ENCODE data around the gene RNF217. TPM values are rescaled to one million over a fixed set of nuclear protein-coding genes. Genes with fewer than 3 reads are reported as not detected.

The RNF217 gene
- polyA plus RNA-seq, 1 experiment: 18.6 TPM

GRCh38 chr6:125014661-125014957 is 52.4 kb downstream of the RNF217 start:
- no peaks in the 10 kb centered on the region for H3K27me3 ChIP-seq (ENCODE audit: control insufficient read depth, insufficient read depth, low read length)
- no peak for TF ChIP-seq CTCF (IDR thresholded peaks at IDR 0.05; ENCODE audit: insufficient read depth, low read depth, low read length)
- H3K4me3 ChIP-seq (ENCODE audit: low read depth, low read length): no peak overlapping the region
- ChIA-PET CTCF (interaction anchor here (1.4 kb wide), 1 partner anchor 9 kb away, joined by 3 read pairs; no protein-coding TSS in a partner anchor), POLR2A (no interaction called here)
- H3K36me3 ChIP-seq (ENCODE audit: control insufficient read depth, insufficient read depth, low read length): no peaks in the 10 kb centered on the region
- no peak for DNase-seq (ENCODE audit: low read depth)

GRCh38 chr6:125015152-125015551 is 52.9 kb downstream of the RNF217 start:
- CTCF ChIA-PET: no interaction called here
- POLR2A ChIA-PET: no interaction called here

GRCh38 chr6:125018136-125018535 is 55.9 kb downstream of the RNF217 start:
- H3K27me3 ChIP-seq (ENCODE audit: control insufficient read depth, insufficient read depth, low read length): no peaks in the 10 kb centered on the region
- CTCF ChIA-PET: interaction anchor here (1.2 kb wide), 1 partner anchor 9 kb away, joined by 3 read pairs; no protein-coding TSS in a partner anchor
- no peak for DNase-seq (ENCODE audit: low read depth)
- no peak for TF ChIP-seq CTCF (IDR thresholded peaks at IDR 0.05; ENCODE audit: insufficient read depth, low read depth, low read length)
- POLR2A ChIA-PET: no interaction called here
- H3K4me3 ChIP-seq (ENCODE audit: low read depth, low read length): no peak overlapping the region
- H3K36me3 ChIP-seq (ENCODE audit: control insufficient read depth, insufficient read depth, low read length): no peaks in the 10 kb centered on the region

More at GRCh38 chr6:125015152-125015551, 52.9 kb downstream of the RNF217 start:
- Histone ChIP-seq H3K27me3 (ENCODE audit: control insufficient read depth, insufficient read depth, low read length) (no peaks in the 10 kb centered on the region), H3K4me3 (ENCODE audit: low read depth, low read length) (no peak overlapping the region), H3K36me3 (ENCODE audit: control insufficient read depth, insufficient read depth, low read length) (no peaks in the 10 kb centered on the region)
- no peak for TF ChIP-seq CTCF (IDR thresholded peaks at IDR 0.05; ENCODE audit: insufficient read depth, low read depth, low read length)
- no peak for DNase-seq (ENCODE audit: low read depth)

GRCh38 chr6:125019281-125019680 is 57.0 kb downstream of the RNF217 start:
- no peak for DNase-seq (ENCODE audit: low read depth)
- Histone ChIP-seq H3K4me3 (ENCODE audit: low read depth, low read length) (no peak overlapping the region), H3K27me3 (ENCODE audit: control insufficient read depth, insufficient read depth, low read length) (no peaks in the 10 kb centered on the region), H3K36me3 (ENCODE audit: control insufficient read depth, insufficient read depth, low read length) (no peaks in the 10 kb centered on the region)
- no peak for TF ChIP-seq CTCF (IDR thresholded peaks at IDR 0.05; ENCODE audit: insufficient read depth, low read depth, low read length)
- POLR2A ChIA-PET: no interaction called here
- CTCF ChIA-PET: interaction anchor here (0.6 to 1.2 kb wide), 3 partner anchors 10 to 69 kb away, joined by 3 read pairs; no protein-coding TSS in a partner anchor

GRCh38 chr6:125019918-125020317 is 57.7 kb downstream of the RNF217 start:
- ChIA-PET CTCF (interaction anchor here (1.3 kb wide), 1 partner anchor 95 kb away, joined by 3 read pairs; no protein-coding TSS in a partner anchor), POLR2A (no interaction called here)
- no peak overlapping the region for H3K4me3 ChIP-seq (ENCODE audit: low read depth, low read length)
- H3K27me3 ChIP-seq (ENCODE audit: control insufficient read depth, insufficient read depth, low read length): no peaks in the 10 kb centered on the region
- TF ChIP-seq CTCF (IDR thresholded peaks at IDR 0.05; ENCODE audit: insufficient read depth, low read depth, low read length): no peak
- no peaks in the 10 kb centered on the region for H3K36me3 ChIP-seq (ENCODE audit: control insufficient read depth, insufficient read depth, low read length)
- DNase-seq (ENCODE audit: low read depth): no peak

All from BJ (cell line).